ENCODE results near the gene MDK.

The MDK gene

DNA sequence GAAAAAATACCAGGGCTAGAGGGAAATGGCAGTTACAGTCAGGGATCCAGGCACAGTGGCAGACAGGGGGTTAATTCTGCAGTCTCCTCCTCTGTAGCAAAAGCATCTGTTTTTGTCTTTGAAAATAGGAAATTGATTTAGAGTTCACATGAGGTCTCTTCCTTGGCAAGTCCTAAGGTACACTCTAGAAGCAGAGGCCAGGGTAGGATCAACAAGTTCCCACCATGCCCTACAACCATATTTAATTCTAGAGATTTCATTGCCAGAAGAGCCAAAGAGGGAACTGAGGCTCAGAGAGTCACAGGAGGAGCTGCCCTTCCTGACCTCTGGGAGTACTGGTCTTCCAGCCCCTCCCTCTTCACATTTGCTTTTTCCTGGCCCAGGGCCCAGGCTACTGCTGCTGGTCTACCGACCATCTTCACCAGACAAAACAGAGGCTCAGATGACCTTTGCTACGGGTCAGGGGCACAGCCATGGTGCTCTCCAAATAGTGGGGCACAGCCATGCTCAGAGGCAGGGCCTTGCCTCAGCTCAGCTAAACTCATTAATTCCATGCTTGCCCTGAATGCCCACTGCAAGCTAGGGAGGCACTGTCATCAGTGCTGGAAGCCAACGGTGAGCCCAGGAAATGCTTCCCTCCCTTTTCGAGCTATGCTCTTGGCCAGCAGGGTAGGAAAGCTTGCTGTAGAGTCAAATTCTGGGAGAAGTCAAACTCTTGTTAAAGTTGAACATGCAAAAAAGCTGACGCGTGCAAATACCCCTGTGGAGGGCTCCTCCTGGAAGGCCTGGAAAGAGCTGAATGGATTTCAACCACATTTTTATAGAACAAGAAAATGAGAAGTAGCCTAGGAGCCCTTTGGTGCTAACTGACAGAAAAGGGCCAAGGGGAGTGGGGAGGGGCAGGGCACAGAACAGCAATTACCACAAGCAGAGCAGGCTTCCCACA, 21.8 kb downstream of the MDK start:
- DNase-seq (ENCODE audit: low spot score): no peak

- peak; percentile 17 for DNase-seq (ENCODE audit: low spot score)
Measured at GRCh38 chr11:46404476-46405017, 23.1 kb downstream of the MDK start.

GRCh38 chr11:46407635-46408034, 26.2 kb downstream of the MDK start:
- DNase-seq (ENCODE audit: low spot score): no peak

GRCh38 chr11:46408407-46408986, 27.0 kb downstream of the MDK start:
- DNase-seq (ENCODE audit: low spot score): no peak

DNA sequence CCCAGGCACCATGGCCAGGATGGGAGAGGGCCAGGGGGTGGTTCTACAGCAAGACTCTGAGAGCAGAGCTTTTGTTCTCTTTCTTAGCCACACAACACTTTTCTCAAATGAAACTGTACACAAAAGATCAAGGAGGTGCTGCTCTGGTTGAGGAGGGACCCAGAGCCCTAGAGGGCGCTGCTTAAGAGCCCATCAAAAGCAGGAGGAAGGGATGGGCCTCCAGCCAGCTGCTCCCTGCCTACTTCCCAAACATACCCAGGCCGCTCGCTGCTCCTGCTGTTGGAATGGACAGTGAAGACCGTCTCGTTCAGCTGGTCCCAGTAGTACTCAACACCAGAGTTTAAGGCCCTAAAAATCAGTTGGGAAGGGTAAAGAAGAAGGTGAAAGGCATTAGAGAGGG, 28.6 kb downstream of the MDK start:
- DNase-seq (ENCODE audit: low spot score): no peak

DNA sequence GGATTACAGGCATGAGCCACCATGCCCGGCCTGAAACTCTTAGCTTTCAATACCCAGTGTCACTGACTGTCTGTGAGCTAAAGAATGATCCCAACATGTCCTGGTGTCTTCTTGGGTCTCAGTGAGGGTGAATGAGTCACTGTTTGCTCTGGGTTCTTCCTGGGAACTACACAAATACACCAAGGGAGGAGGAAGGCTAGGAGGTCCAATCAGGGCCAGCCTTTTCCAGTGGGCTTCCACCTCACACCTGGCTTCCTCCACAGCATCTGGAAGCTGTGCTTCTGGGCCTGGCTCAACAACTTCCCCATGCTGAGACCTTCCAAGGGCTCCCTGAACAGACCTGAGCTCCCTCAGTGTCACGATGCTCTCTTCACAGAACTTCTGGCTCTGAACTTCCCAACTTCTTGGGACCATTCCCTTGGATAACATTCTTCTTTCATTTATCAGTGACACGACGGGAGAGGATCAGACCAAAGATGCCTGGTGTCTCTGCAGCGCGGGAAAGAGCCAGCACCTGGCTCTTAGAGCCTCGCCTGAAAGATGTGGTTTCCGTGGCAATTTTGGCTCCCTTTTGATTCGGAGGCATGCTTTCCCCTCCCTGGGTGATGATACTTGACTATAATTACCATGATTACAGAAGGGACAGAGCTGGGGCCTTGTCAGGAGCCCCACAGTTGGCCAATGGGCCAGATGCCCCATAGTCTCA, 32.4 kb downstream of the MDK start:
- DNase-seq (ENCODE audit: low spot score): peak; percentile 29

GRCh38 chr11:46414466-46414796, 33.0 kb downstream of the MDK start:
- DNase-seq (ENCODE audit: low spot score): no peak

- DNase-seq (ENCODE audit: low spot score): no peak
Measured at GRCh38 chr11:46414879-46415278, 33.4 kb downstream of the MDK start.

- no peak for DNase-seq (ENCODE audit: low spot score)
Measured at GRCh38 chr11:46417711-46418110, 36.2 kb downstream of the MDK start.

GRCh38 chr11:46418751-46419150, 37.3 kb downstream of the MDK start:
- DNase-seq (ENCODE audit: low spot score): no peak

- no peak for DNase-seq (ENCODE audit: low spot score)
Measured at GRCh38 chr11:46420513-46420912, 39.0 kb downstream of the MDK start.

- DNase-seq (ENCODE audit: low spot score): no peak
Measured at GRCh38 chr11:46421257-46421880, 39.9 kb downstream of the MDK start.

GRCh38 chr11:46422588-46422987, 41.1 kb downstream of the MDK start:
- no peak for DNase-seq (ENCODE audit: low spot score)

- DNase-seq (ENCODE audit: low spot score): no peak
Measured at GRCh38 chr11:46426233-46426991, 44.9 kb downstream of the MDK start.

GRCh38 chr11:46427364-46427763, 45.9 kb downstream of the MDK start:
- DNase-seq (ENCODE audit: low spot score): no peak

- DNase-seq (ENCODE audit: low spot score): no peak
Measured at GRCh38 chr11:46429717-46430116, 48.2 kb downstream of the MDK start.

DNA sequence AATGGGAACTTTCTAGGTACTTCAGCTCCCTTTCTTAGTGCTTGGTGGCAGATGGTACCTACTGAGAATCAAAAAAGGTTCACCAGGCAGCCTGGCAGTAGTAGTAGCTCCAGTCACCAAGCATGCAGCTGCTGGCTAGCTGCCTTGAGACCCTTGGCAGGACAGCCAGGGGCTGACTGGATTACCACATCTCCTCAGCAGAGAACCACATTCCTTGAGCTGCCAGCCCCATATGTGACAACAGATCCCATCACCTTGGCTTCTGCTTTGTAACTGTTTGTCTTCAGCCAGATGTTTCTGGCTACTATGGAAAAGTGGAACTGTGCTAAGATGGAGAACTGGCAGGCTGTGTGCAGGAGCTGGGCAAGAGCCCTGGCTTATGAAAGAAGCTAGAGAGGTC, 49.7 kb downstream of the MDK start:
- no peak for DNase-seq (ENCODE audit: low spot score)
